Measurements from ENCODE around the gene PCDHGB6. TPM values are rescaled to one million over a fixed set of nuclear protein-coding genes. Genes with fewer than 3 reads are reported as not detected.
"Not testable (repeated sequence)": the region's sequence is repeated elsewhere in the genome, so short reads cannot be mapped to it uniquely, and the experiment has no call there.

Gene PCDHGB6
- total and polyA plus RNA-seq, 4 donors = 10.0 to 25.7 (median 16.3) TPM

DNA sequence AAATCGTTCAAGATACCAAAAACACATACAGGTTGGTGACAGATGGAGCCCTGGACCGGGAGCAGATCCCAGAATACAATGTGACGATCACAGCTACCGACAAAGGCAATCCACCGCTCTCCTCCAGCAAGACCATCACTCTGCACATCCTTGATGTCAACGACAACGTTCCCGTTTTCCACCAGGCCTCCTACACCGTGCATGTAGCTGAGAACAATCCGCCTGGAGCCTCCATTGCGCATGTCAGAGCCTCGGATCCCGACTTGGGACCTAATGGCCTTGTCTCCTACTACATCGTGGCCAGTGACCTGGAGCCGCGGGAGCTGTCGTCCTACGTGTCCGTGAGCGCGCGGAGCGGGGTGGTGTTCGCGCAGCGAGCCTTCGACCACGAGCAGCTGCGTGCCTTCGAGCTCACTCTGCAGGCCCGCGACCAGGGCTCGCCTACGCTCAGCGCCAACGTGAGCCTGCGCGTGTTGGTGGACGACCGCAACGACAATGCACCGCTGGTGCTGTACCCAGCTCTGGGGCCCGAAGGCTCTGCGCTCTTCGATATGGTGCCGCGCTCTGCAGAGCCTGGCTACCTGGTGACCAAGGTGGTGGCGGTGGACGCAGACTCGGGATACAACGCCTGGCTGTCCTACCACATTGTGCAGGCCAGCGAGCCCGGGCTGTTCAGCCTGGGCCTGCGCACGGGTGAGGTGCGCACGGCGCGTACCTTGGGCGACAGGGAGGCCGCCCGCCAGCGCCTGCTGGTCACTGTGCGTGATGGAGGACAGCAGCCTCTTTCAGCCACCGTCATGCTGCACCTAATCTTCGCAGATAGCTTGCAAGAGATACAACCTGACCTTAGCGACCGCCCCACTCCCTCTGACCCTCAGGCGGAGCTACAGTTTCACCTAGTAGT, 36.0 kb upstream of the PCDHGB6 start:
- 22% methylated on average over 69 of the region's 69 CpGs for WGBS (ENCODE audit: insufficient coverage)
- DNase-seq (ENCODE audit: low read depth in 4 of 6, low spot score in 6 of 6) = no peak
- Histone ChIP-seq H3K4me1 (ENCODE audit: control insufficient read depth, insufficient read depth, low read length) (peaks cover 12% of the 10 kb centered on the region), H3K27ac (ENCODE audit: low read depth, low read length) (no peak overlapping the region), H3K9me3 (ENCODE audit: control insufficient read depth, insufficient read depth, low read length) (peaks cover 51% of the 10 kb centered on the region), H3K4me3 (ENCODE audit: low read depth, low read length) (no peak overlapping the region), H3K27me3 (ENCODE audit: control insufficient read depth, insufficient read depth, low read length) (no peaks in the 10 kb centered on the region), H3K36me3 (ENCODE audit: control insufficient read depth, insufficient read depth, low read length) (peaks cover 19% of the 10 kb centered on the region)

DNA sequence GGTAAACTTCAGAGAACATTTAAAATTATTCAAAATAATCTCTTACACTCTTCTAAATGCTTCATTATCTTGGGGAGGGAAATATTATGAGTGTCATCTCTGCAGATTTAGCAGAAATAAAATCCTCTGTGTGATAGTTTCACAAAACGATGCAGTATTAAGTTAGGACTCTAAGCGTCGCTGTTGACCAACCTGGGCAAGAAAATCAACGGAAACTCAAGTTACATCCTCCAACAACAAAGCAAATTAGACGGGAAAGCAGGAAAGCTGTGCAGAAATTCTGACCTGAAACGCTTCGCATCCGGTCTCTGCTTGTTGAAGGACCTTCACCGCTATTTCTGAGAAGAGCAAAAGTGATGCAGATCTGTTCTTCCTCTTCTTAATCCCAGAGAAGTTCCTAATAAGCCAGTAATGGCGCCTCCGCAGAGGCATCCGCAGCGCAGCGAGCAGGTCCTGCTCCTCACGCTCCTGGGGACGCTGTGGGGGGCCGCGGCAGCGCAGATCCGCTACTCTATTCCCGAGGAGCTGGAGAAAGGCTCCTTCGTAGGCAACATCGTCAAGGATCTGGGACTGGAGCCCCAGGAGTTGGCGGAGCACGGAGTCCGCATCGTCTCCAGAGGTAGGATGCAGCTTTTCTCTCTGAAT, 34.0 kb upstream of the PCDHGB6 start, which contains the start of gene PCDHGA6:
TSS of gene PCDHGA6 (plus strand) at position 219 of the 645 bp plus-strand sequence. CDS start at position 412, 193 bp downstream.
- Histone ChIP-seq H3K4me3 (ENCODE audit: low read depth, low read length) (peak within 1 kb of the TSS; percentile 20), H3K4me1 (ENCODE audit: control insufficient read depth, insufficient read depth, low read length) (peaks cover 12% of the 10 kb centered on the region), H3K27me3 (ENCODE audit: control insufficient read depth, insufficient read depth, low read length) (no peaks in the 10 kb centered on the region), H3K36me3 (ENCODE audit: control insufficient read depth, insufficient read depth, low read length) (peaks cover 19% of the 10 kb centered on the region), H3K27ac (ENCODE audit: low read depth, low read length) (no peak within 1 kb of the TSS), H3K9me3 (ENCODE audit: control insufficient read depth, insufficient read depth, low read length) (peaks cover 53% of the 10 kb centered on the region)
- DNase-seq (ENCODE audit: low read depth in 4 of 6, low spot score in 6 of 6) = peak in 2 of 6 donors; percentile 51 to 70
- 10% methylated on average over 27 of the region's 27 CpGs for WGBS (ENCODE audit: insufficient coverage)

DNA sequence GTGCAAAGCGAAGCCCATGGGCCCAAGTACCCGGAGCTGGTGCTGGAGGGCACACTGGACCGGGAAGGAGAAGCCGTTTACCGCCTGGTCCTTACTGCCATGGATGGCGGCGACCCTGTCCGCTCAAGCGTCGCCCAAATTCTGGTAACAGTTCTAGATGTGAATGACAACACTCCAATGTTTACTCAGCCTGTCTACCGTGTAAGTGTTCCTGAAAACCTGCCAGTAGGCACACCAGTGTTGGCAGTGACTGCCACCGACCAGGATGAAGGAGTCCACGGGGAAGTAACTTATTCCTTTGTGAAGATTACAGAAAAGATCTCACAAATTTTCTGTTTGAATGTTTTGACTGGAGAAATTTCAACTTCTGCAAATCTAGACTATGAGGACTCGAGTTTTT, 33.2 kb upstream of the PCDHGB6 start:
- DNase-seq (ENCODE audit: low read depth in 4 of 6, low spot score in 6 of 6) = no peak
- H3K4me3 ChIP-seq (ENCODE audit: low read depth, low read length) = no peak overlapping the region
- peaks cover 19% of the 10 kb centered on the region for H3K36me3 ChIP-seq (ENCODE audit: control insufficient read depth, insufficient read depth, low read length)
- no peak overlapping the region for H3K27ac ChIP-seq (ENCODE audit: low read depth, low read length)
- 56% methylated on average over 14 of the region's 14 CpGs for WGBS (ENCODE audit: insufficient coverage)
- peaks cover 12% of the 10 kb centered on the region for H3K4me1 ChIP-seq (ENCODE audit: control insufficient read depth, insufficient read depth, low read length)
- H3K27me3 ChIP-seq (ENCODE audit: control insufficient read depth, insufficient read depth, low read length) = no peaks in the 10 kb centered on the region
- H3K9me3 ChIP-seq (ENCODE audit: control insufficient read depth, insufficient read depth, low read length) = peaks cover 59% of the 10 kb centered on the region

DNA sequence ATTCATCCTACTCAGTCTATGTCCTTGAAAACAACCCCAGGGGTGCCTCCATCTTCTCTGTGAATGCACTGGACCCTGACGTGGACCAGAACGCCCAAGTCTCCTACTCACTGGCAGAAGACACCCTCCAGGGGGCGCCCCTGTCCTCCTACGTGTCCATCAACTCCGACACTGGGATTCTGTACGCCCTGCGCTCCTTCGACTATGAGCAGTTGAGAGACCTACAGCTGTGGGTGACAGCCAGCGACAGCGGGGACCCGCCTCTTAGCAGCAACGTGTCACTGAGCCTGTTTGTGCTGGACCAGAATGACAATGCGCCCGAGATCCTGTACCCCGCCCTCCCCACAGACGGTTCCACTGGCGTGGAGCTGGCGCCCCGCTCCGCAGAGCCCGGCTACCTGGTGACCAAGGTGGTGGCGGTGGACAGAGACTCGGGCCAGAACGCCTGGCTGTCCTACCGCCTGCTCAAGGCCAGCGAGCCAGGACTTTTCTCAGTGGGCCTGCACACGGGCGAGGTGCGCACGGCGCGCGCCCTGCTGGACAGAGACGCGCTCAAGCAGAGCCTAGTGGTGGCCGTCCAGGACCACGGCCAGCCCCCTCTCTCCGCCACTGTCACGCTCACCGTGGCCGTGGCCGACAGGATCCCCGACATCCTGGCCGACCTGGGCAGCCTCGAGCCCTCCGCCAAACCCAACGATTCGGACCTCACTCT, 32.2 kb upstream of the PCDHGB6 start:
- not testable (repeated sequence) for H3K27me3 ChIP-seq (ENCODE audit: control insufficient read depth, insufficient read depth, low read length); H3K27ac ChIP-seq (ENCODE audit: low read depth, low read length); H3K4me3 ChIP-seq (ENCODE audit: low read depth, low read length); DNase-seq (ENCODE audit: low read depth in 4 of 6, low spot score in 6 of 6)
- Histone ChIP-seq H3K9me3 (ENCODE audit: control insufficient read depth, insufficient read depth, low read length) (peaks cover 57% of the 10 kb centered on the region), H3K4me1 (ENCODE audit: control insufficient read depth, insufficient read depth, low read length) (peaks cover 12% of the 10 kb centered on the region), H3K36me3 (ENCODE audit: control insufficient read depth, insufficient read depth, low read length) (peaks cover 19% of the 10 kb centered on the region)
- WGBS (ENCODE audit: insufficient coverage) = 34% methylated on average over 35 of the region's 48 CpGs

DNA sequence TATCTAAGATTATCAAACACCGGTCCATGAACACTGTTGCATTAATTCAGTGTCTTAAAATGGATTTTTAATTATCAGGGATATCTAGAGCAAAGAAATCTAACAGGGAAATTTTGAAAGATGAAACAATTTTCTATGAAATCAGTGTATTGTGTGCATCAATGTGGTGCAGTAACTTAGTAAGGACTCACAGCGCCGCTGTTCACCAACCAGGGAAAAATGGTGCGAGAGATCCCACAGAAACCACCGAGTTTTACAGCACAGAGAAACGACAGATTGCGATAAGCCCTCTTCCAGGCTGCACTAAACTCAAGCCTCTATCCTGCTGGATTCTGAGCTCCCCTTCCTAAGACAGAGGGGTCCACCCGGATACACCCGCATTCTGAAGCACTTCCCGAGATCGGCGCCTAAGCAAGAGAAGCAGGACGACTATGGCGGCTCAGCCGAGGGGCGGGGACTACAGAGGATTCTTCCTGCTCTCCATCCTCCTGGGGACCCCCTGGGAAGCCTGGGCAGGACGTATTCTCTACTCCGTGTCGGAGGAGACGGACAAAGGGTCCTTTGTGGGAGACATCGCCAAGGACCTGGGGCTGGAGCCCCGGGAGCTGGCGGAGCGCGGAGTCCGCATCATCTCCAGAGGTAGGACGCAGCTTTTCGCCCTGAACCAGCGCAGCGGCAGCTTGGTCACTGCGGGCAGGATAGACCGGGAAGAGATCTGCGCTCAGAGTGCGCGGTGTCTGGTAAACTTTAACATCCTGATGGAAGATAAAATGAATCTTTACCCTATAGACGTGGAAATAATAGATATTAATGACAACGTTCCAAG, 25.1 kb upstream of the PCDHGB6 start, which contains the start of gene PCDHGA7:
TSS of gene PCDHGA7 (plus strand) at position 274 of the 826 bp plus-strand sequence. CDS start at position 432, 158 bp downstream.
- Histone ChIP-seq H3K27me3 (ENCODE audit: control insufficient read depth, insufficient read depth, low read length) (no peaks in the 10 kb centered on the region), H3K9me3 (ENCODE audit: control insufficient read depth, insufficient read depth, low read length) (peaks cover 51% of the 10 kb centered on the region), H3K27ac (ENCODE audit: low read depth, low read length) (no peak within 1 kb of the TSS), H3K4me1 (ENCODE audit: control insufficient read depth, insufficient read depth, low read length) (no peaks in the 10 kb centered on the region), H3K4me3 (ENCODE audit: low read depth, low read length) (no peak within 1 kb of the TSS), H3K36me3 (ENCODE audit: control insufficient read depth, insufficient read depth, low read length) (peaks cover 11% of the 10 kb centered on the region)
- WGBS (ENCODE audit: insufficient coverage) = 10% methylated on average over 31 of the region's 37 CpGs
- peak in 2 of 6 donors; percentile 9 to 10 for DNase-seq (ENCODE audit: low read depth in 4 of 6, low spot score in 6 of 6)

DNA sequence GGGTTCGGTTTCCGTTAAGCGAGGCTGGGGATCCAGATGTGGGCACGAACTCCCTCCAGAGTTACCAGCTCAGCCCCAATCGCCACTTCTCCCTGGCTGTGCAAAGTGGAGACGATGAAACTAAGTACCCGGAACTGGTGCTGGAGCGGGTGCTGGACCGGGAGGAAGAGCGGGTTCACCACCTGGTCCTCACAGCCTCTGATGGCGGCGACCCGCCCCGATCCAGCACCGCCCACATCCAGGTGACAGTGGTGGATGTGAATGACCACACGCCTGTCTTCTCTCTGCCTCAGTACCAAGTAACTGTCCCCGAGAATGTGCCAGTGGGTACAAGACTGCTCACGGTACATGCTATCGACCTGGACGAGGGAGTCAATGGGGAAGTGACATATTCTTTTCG, 24.5 kb upstream of the PCDHGB6 start:
- Histone ChIP-seq H3K4me3 (ENCODE audit: low read depth, low read length) (no peak overlapping the region), H3K36me3 (ENCODE audit: control insufficient read depth, insufficient read depth, low read length) (peaks cover 11% of the 10 kb centered on the region), H3K27ac (ENCODE audit: low read depth, low read length) (no peak overlapping the region), H3K9me3 (ENCODE audit: control insufficient read depth, insufficient read depth, low read length) (peaks cover 53% of the 10 kb centered on the region), H3K4me1 (ENCODE audit: control insufficient read depth, insufficient read depth, low read length) (no peaks in the 10 kb centered on the region), H3K27me3 (ENCODE audit: control insufficient read depth, insufficient read depth, low read length) (no peaks in the 10 kb centered on the region)
- 20% methylated on average over 16 of the region's 21 CpGs for WGBS (ENCODE audit: insufficient coverage)
- no peak for DNase-seq (ENCODE audit: low read depth in 4 of 6, low spot score in 6 of 6)

DNA sequence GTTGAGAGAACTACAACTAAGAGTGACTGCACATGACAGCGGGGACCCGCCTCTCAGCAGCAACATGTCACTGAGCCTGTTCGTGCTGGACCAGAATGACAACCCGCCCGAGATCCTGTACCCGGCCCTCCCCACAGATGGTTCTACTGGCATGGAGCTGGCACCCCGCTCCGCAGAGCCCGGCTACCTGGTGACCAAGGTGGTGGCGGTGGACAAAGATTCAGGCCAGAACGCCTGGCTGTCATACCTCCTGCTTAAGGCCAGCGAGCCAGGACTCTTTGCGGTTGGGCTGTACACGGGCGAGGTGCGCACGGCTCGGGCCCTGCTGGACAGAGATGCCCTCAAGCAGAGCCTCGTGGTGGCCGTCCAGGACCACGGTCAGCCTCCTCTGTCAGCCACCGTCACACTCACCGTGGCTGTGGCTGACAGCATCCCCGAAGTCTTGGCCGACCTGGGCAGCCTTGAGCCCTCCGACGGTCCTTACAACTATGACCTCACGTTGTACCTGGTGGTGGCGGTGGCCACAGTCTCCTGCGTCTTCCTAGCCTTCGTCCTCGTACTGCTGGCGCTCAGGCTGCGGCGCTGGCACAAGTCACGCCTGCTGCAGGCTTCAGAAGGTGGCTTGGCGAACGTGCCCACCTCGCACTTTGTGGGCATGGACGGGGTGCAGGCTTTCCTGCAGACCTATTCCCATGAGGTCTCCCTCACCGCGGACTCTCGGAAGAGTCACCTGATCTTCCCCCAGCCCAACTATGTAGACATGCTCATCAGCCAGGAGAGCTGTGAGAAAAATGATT, 23.2 kb upstream of the PCDHGB6 start:
- Histone ChIP-seq H3K36me3 (ENCODE audit: control insufficient read depth, insufficient read depth, low read length) (peaks cover 16% of the 10 kb centered on the region), H3K4me3 (ENCODE audit: low read depth, low read length) (no peak overlapping the region), H3K4me1 (ENCODE audit: control insufficient read depth, insufficient read depth, low read length) (no peaks in the 10 kb centered on the region), H3K27me3 (ENCODE audit: control insufficient read depth, insufficient read depth, low read length) (no peaks in the 10 kb centered on the region), H3K9me3 (ENCODE audit: control insufficient read depth, insufficient read depth, low read length) (peaks cover 56% of the 10 kb centered on the region), H3K27ac (ENCODE audit: low read depth, low read length) (no peak overlapping the region)
- no peak for DNase-seq (ENCODE audit: low read depth in 4 of 6, low spot score in 6 of 6)
- WGBS (ENCODE audit: insufficient coverage) = 44% methylated on average over 40 of the region's 43 CpGs

DNA sequence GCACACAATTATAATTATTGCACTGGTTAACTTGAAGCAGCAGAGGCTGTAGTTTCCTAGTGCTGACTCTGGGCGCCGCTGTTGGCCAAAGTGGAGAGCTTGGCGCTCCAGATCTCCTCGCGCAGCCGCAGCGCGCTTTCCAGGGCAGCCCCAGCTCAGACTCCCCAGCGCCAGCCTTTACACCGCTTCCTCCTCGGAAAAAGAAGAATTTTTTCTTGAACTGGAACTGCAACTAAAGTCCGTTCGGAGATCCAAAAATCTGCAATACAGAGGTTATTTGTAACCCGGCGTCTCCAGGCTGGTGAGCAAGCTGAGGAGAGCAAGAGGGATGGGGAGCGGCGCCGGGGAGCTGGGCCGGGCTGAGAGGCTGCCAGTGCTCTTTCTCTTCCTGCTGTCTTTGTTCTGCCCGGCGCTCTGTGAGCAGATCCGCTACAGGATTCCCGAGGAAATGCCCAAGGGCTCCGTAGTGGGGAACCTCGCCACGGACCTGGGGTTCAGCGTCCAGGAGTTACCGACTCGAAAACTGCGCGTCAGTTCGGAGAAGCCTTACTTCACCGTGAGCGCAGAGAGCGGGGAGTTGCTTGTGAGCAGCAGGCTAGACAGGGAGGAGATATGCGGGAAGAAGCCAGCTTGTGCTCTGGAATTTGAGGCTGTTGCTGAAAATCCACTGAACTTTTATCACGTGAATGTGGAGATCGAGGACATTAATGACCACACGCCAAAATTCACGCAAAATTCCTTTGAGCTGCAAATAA, 20.1 kb upstream of the PCDHGB6 start, which contains the start of gene PCDHGB4:
TSS of gene PCDHGB4 (plus strand) at position 142 of the 755 bp plus-strand sequence. CDS start at position 329, 187 bp downstream.
- peak in 1 of 6 donors; percentile 10 for DNase-seq (ENCODE audit: low read depth in 4 of 6, low spot score in 6 of 6)
- not testable (repeated sequence) for H3K27me3 ChIP-seq (ENCODE audit: control insufficient read depth, insufficient read depth, low read length); H3K27ac ChIP-seq (ENCODE audit: low read depth, low read length); H3K4me3 ChIP-seq (ENCODE audit: low read depth, low read length); H3K4me1 ChIP-seq (ENCODE audit: control insufficient read depth, insufficient read depth, low read length)
- peaks cover 19% of the 10 kb centered on the region for H3K36me3 ChIP-seq (ENCODE audit: control insufficient read depth, insufficient read depth, low read length)
- 5% methylated on average over 10 of the region's 40 CpGs for whole genome bisulfite sequencing (ENCODE audit: insufficient coverage)
- peaks cover 67% of the 10 kb centered on the region for H3K9me3 ChIP-seq (ENCODE audit: control insufficient read depth, insufficient read depth, low read length)
